ENCODE measurements around the gene PPM1B. TPM values are rescaled to one million over a fixed set of nuclear protein-coding genes. Genes with fewer than 3 reads are reported as not detected.

Gene PPM1B
- total and polyA plus RNA-seq, 11 donors, result 22.6 to 65.9 (median 48.0) TPM

DNA sequence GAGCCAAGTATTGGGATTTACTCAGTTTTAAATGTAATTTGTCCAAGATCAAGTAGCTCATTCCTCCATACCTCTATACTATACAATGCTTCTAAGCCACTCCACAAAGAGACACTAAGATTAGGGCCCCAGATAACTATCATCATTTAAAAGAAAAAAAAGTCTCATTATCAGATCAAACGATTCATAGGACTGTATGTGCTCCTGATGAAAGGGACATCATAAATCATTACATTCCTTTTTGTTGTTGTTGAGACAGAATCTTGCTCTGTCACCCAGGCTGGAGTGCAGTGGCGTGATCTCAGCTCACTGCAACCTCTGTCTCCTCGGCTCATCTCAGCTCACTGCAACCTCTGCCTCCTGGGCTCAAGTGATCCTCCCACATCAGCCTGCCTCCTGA lies 104.4 kb downstream of the PPM1B start:
- Histone ChIP-seq H3K27me3 (no peaks in the 10 kb centered on the region), H3K4me3 (no peak overlapping the region), H3K9me3 (no peaks in the 10 kb centered on the region), H3K4me1 (peaks cover 0 to 7% (median 5%) of the 10 kb centered on the region in 12 donors), H3K36me3 (no peaks in the 10 kb centered on the region), H3K27ac (no peak overlapping the region)
- TF ChIP-seq, protein P1, sequence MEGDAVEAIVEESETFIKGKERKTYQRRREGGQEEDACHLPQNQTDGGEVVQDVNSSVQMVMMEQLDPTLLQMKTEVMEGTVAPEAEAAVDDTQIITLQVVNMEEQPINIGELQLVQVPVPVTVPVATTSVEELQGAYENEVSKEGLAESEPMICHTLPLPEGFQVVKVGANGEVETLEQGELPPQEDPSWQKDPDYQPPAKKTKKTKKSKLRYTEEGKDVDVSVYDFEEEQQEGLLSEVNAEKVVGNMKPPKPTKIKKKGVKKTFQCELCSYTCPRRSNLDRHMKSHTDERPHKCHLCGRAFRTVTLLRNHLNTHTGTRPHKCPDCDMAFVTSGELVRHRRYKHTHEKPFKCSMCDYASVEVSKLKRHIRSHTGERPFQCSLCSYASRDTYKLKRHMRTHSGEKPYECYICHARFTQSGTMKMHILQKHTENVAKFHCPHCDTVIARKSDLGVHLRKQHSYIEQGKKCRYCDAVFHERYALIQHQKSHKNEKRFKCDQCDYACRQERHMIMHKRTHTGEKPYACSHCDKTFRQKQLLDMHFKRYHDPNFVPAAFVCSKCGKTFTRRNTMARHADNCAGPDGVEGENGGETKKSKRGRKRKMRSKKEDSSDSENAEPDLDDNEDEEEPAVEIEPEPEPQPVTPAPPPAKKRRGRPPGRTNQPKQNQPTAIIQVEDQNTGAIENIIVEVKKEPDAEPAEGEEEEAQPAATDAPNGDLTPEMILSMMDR (IDR thresholded peaks at IDR 0.05), result no peak
- TF ChIP-seq POLR2A (IDR thresholded peaks at IDR 0.05), result no peak
- ATAC-seq (no peak), DNase-seq (no peak)
- intact Hi-C loops (cut with DNase I), result no loop called here
- 68 to 87% (median 80%) methylated on average over 3 of the region's 3 CpGs for WGBS, 4 donors

DNA sequence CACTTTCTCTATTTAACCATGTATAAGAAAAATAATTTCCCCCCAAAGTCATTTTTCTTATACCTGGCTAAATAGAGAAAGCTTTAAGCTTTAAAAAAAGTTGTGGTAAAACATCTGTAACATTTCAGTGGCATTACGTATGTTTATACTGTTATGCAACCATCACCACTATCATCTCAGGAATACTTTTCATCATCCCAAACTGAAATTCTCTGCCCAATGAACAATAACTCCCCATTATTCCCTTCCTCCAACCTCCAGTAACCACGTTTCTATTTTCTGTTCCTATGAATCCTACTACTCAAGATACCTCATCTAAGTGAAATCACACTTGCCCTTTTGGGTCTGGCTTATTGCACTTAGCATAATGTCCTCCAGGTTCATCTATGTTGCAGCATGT lies 104.9 kb downstream of the PPM1B start:
- 65 to 82% (median 74%) methylated on average over 2 of the region's 2 CpGs for WGBS, 4 donors

DNA sequence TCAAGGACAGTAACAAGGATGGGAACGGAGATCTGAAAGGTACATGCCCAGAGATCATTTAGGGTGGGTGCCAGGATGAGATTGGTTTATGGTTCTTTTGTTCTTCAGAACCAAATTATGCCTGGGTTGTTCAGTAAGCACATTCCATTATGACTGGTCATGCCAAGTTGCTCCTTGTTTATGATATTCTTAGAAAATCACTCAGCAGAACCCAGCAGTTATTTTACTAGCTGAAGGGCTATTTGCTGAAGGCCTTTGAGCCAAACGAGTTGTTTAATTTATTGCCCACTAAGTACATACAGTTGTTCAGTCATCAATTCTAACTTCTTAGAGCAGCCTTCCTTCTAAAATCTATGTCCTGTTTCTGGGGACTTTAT lies 107.2 kb downstream of the PPM1B start:
- ATAC-seq, result no peak
- H3K27ac ChIP-seq, result no peak overlapping the region

More for the DNA sequence above, 104.9 kb downstream of the PPM1B start:
- intact Hi-C loops (cut with DNase I), result no loop called here
- TF ChIP-seq POLR2A (IDR thresholded peaks at IDR 0.05), result no peak
- TF ChIP-seq, protein P1 (IDR thresholded peaks at IDR 0.05), result no peak
- no peak overlapping the region for H3K4me3 ChIP-seq
- H3K9me3 ChIP-seq, result no peaks in the 10 kb centered on the region
- H3K4me1 ChIP-seq, result peaks cover 0 to 2% (median under 1%) of the 10 kb centered on the region in 12 donors
- no peaks in the 10 kb centered on the region for H3K27me3 ChIP-seq
- ATAC-seq (no peak), DNase-seq (no peak)
- H3K27ac ChIP-seq, result no peak overlapping the region
- no peaks in the 10 kb centered on the region for H3K36me3 ChIP-seq

GRCh38 chr2:44277541-44277940 lies 108.9 kb downstream of the PPM1B start:
- 45 to 70% (median 57%) methylated on average over 1 of the region's 1 CpG for whole genome bisulfite sequencing, 4 donors
- DNase-seq (no peak), ATAC-seq (no peak)
- H3K4me1 ChIP-seq, result no peaks in the 10 kb centered on the region
- H3K36me3 ChIP-seq, result no peaks in the 10 kb centered on the region
- no peaks in the 10 kb centered on the region for H3K27me3 ChIP-seq
- no peaks in the 10 kb centered on the region for H3K9me3 ChIP-seq
- H3K27ac ChIP-seq, result no peak overlapping the region
- intact Hi-C loops (cut with DNase I), result no loop called here
- no peak overlapping the region for H3K4me3 ChIP-seq
- TF ChIP-seq, protein P1 (IDR thresholded peaks at IDR 0.05), result no peak
- no peak for TF ChIP-seq POLR2A (IDR thresholded peaks at IDR 0.05)

More for the DNA sequence above, 107.2 kb downstream of the PPM1B start:
- Histone ChIP-seq H3K4me1 (no peaks in the 10 kb centered on the region), H3K36me3 (no peaks in the 10 kb centered on the region), H3K27me3 (no peaks in the 10 kb centered on the region), H3K9me3 (no peaks in the 10 kb centered on the region), H3K4me3 (no peak overlapping the region)
- TF ChIP-seq, protein P1 (IDR thresholded peaks at IDR 0.05), result no peak
- TF ChIP-seq POLR2A (IDR thresholded peaks at IDR 0.05), result no peak
- 77 to 85% (median 79%) methylated on average over 2 of the region's 2 CpGs for WGBS, 4 donors
- intact Hi-C loops (cut with DNase I), result no loop called here
- no peak for DNase-seq

All from heart left ventricle (tissue), 16 donors.